Measurements from ENCODE around the gene FRMD4A.

DNA sequence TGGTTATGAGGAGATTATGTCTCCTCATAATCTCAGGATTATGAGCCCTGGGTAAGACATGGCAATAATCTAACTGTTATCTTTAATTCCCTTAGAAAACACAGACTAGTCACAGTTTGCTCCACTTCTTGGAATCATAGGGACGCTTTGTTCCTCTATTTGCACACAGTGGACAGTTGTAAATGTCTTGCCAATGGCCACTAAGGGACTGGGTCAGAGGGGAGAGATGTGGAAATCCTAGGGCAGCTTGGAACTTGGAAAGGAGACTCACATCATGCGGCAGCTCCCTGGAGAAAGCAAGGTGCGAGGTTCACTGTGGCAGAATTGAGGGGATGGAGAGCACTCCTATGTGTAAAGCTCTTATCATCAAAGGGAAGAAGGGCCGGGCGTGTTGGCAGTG, 477.9 kb downstream of the FRMD4A start:
- TF ChIP-seq, protein P1, sequence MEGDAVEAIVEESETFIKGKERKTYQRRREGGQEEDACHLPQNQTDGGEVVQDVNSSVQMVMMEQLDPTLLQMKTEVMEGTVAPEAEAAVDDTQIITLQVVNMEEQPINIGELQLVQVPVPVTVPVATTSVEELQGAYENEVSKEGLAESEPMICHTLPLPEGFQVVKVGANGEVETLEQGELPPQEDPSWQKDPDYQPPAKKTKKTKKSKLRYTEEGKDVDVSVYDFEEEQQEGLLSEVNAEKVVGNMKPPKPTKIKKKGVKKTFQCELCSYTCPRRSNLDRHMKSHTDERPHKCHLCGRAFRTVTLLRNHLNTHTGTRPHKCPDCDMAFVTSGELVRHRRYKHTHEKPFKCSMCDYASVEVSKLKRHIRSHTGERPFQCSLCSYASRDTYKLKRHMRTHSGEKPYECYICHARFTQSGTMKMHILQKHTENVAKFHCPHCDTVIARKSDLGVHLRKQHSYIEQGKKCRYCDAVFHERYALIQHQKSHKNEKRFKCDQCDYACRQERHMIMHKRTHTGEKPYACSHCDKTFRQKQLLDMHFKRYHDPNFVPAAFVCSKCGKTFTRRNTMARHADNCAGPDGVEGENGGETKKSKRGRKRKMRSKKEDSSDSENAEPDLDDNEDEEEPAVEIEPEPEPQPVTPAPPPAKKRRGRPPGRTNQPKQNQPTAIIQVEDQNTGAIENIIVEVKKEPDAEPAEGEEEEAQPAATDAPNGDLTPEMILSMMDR (IDR thresholded peaks at IDR 0.05), result no peak
- TF ChIP-seq POLR2A (IDR thresholded peaks at IDR 0.05), result no peak
